HepG2 (cell line): ENCODE data around the gene S1PR3. TPM values are rescaled to one million over a fixed set of nuclear protein-coding genes. Genes with fewer than 3 reads are reported as not detected.

Experiments used
- ATAC-seq: fragments of 200-7000 bp; cut with Tn5 transposase; 3 replicates; pipeline ENCODE4 v1.9.1; 2020; ENCODE audit warnings: mild to moderate bottlenecking, moderate library complexity
- BruUV-seq: library from RNA; stranded (reverse); fragments of 400-500 nt; replicated peaks from 2 replicates; lab custom pipeline; 2021; lab: Mats Ljungman, UMichigan
- CTCF ChIA-PET: fragments of 300-600 bp; formaldehyde crosslinking; extraction: SDS; loops from one replicate; lab custom pipeline; 2021; ENCODE audit warnings: low total read pairs, inconsistent platforms, low intra/inter-chr PET ratio; lab: Yijun Ruan, JAX
- POLR2A ChIA-PET: fragments of 350-600 bp; sonication (Branson Sonifier 250); formaldehyde crosslinking; loops from one replicate; lab custom pipeline; 2020; ENCODE audit warnings: antibody characterized with exemption, inconsistent platforms; lab: Yijun Ruan, JAX
- DNase-seq: peaks from one replicate; pipeline ENCODE4 v3.0.0-alpha.2; 2015; ENCODE audit warnings: low spot score
- FAIRE-seq: peaks from 3 replicates; lab custom pipeline; 2011; peaks lifted over from hg19 to GRCh38; lab: Jason Lieb, UNC
- H2AFZ ChIP-seq: one replicate; pipeline ENCODE4 v1.6.1; 2011; ENCODE audit warnings: low read length, inconsistent platforms
- H3K27ac ChIP-seq: fragments of 300-600 bp; 3 replicates; pipeline ENCODE4 v1.8.0; 2011; ENCODE audit warnings: mixed run types, mild to moderate bottlenecking, mixed read lengths, low read length, inconsistent platforms; ENCODE audit not compliant: insufficient read depth; ENCODE audit errors: extremely low read length
- H3K27me3 ChIP-seq, 2 experiments: fragments of 200-600 bp in 1 of 2; 2 replicates in 1 of 2; 3 replicates in 1 of 2; pipeline versions ENCODE4 v1.6.0 to v1.8.0; 2011; ENCODE audit warnings: low read length in 2 of 2, mild to moderate bottlenecking in 2 of 2, moderate library complexity in 2 of 2, inconsistent platforms in 1 of 2; ENCODE audit not compliant: insufficient read depth in 2 of 2, control insufficient read depth in 1 of 2
- H3K36me3 ChIP-seq, 2 experiments: fragments of 200-600 bp in 1 of 2; replicated peaks in 1 of 2; 2 replicates in 1 of 2; 3 replicates in 1 of 2; pipeline versions ENCODE4 v1.5.1 to v1.8.0; 2011; ENCODE audit warnings: low read length in 2 of 2, inconsistent platforms in 1 of 2; ENCODE audit not compliant: insufficient read depth in 2 of 2, control insufficient read depth in 1 of 2
- H3K4me1 ChIP-seq: 2 replicates; pipeline ENCODE4 v1.5.1; 2012; ENCODE audit warnings: low read length, inconsistent platforms; ENCODE audit not compliant: insufficient read depth
- H3K4me2 ChIP-seq: 2 replicates; pipeline ENCODE4 v1.6.0; 2011; ENCODE audit warnings: low read depth, low read length, inconsistent platforms
- H3K4me3 ChIP-seq, 3 experiments: fragments of 200-600 bp in 1 of 3; sonication (generic), shearing (Covaris generic) in 1 of 3; replicated peaks in 1 of 3; 2 replicates each; pipeline ENCODE4 v1.5.1; 2011 to 2016; ENCODE audit warnings: low read length in 3 of 3, inconsistent platforms in 2 of 3, low read depth in 2 of 3, mild to moderate bottlenecking in 2 of 3, control low read depth in 1 of 3, mixed read lengths in 1 of 3; ENCODE audit not compliant: insufficient read depth in 1 of 3
- H3K79me2 ChIP-seq: one replicate; pipeline ENCODE4 v1.6.1; 2011; ENCODE audit warnings: low read length, inconsistent platforms; ENCODE audit not compliant: insufficient read depth
- H3K9ac ChIP-seq: 2 replicates; pipeline ENCODE4 v1.6.0; 2011; ENCODE audit warnings: mild to moderate bottlenecking, low read depth, low read length, inconsistent platforms; ENCODE audit not compliant: insufficient read depth
- H3K9me3 ChIP-seq: 2 replicates; pipeline ENCODE4 v1.5.1; 2012; ENCODE audit warnings: mild to moderate bottlenecking, low read length
- H4K20me1 ChIP-seq: 2 replicates; pipeline ENCODE4 v1.6.0; 2011; ENCODE audit warnings: inconsistent platforms, mild to moderate bottlenecking, low read length, moderate library complexity; ENCODE audit not compliant: insufficient read depth
- ARNTL ChIP-seq: sonication (generic); formaldehyde crosslinking; IDR thresholded peaks from 2 replicates; pipeline ENCODE4 v1.4.0; 2020; ENCODE audit warnings: mild to moderate bottlenecking, missing genetic modification reagents
- HINFP ChIP-seq: sonication (generic); formaldehyde crosslinking; IDR thresholded peaks from 2 replicates; pipeline ENCODE4 v1.4.0; 2020; ENCODE audit warnings: low read depth, mild to moderate bottlenecking, missing genetic modification reagents
- KDM5B ChIP-seq: sonication (generic); formaldehyde crosslinking; IDR thresholded peaks from 2 replicates; pipeline ENCODE4 v1.4.0; 2020; ENCODE audit warnings: missing genetic modification reagents, mild to moderate bottlenecking, borderline replicate concordance
- SNAPC4 ChIP-seq: sonication (generic); formaldehyde crosslinking; IDR thresholded peaks from 2 replicates; pipeline ENCODE4 v1.4.0; 2020; ENCODE audit warnings: mild to moderate bottlenecking, missing genetic modification reagents
- ZBTB26 ChIP-seq: IDR thresholded peaks from 2 replicates; pipeline ENCODE4 v1.6.1; 2016; ENCODE audit warnings: missing compliant biosample characterization, missing genetic modification reagents, borderline replicate concordance
- ZNF562 ChIP-seq: sonication (generic); formaldehyde crosslinking; IDR thresholded peaks from 2 replicates; pipeline ENCODE4 v1.8.0; 2022; ENCODE audit warnings: missing genetic modification reagents, borderline replicate concordance
- ZNF652 ChIP-seq: IDR thresholded peaks from 2 replicates; pipeline ENCODE4 v1.6.1; 2016; ENCODE audit warnings: low read depth, borderline replicate concordance
- WGBS: methylation state at CpG from one replicate; pipeline ENCODE4 v1.1.6; 2017; ENCODE audit warnings: low lambda C conversion rate; 5-methylcytosine and 5-hydroxymethylcytosine counted together
- in situ Hi-C: cut with HindIII; loops from 2 replicates; pipeline ENCODE4 v1.10.0; 2017; ENCODE audit warnings: low pct_unique_long_range_greater_than_20kb; ENCODE audit not compliant: extremely low pct_ligation_motif_present
- intact Hi-C: fragments of 100-400 bp; cut with micrococcal nuclease; formaldehyde crosslinking; loops from one replicate; pipeline ENCODE4 v1.10.0; 2022; ENCODE audit not compliant: unreplicated experiment
- polyA plus RNA-seq, 8 experiments: library from polyadenylated mRNA; depleted of rRNA in 3 of 8; stranded (reverse) in 7 of 8; unstranded in 1 of 8; fragments of >200 nt; fragmentation: Illumina TruSeq in 4 of 8; extraction: Trizol in 4 of 8; gene quantifications; 2 replicates each; pipeline versions ENCODE4 v1.2.1 to v1.2.3, GENCODE V29; 2011 to 2016; ENCODE audit warnings: low read depth in 4 of 8, missing spikeins in 1 of 8, mixed read lengths in 1 of 8; ENCODE audit not compliant: insufficient read depth in 1 of 8
- total RNA-seq, 5 experiments: library from RNA; depleted of rRNA; stranded (reverse); fragments of >200 nt; fragmentation: Illumina TruSeq; extraction: Trizol; gene quantifications; 2 replicates each; pipeline ENCODE4 v1.2.3, GENCODE V29; 2016; ENCODE audit warnings: low read depth in 1 of 5

S1PR3 gene
- total and polyA plus RNA-seq, 2 of the 13 experiments (the other 11 are each of a cell fraction or from before 2014, with no cell fraction given), result 0.02 TPM; not detected in 1

- no peak for FAIRE-seq
- ATAC-seq, result no peak
- H3K9me3 ChIP-seq, result no peaks in the 10 kb centered on the region
- H3K4me1 ChIP-seq, result no peaks in the 10 kb centered on the region
- in situ Hi-C loops, result no loop called here
- ChIA-PET CTCF (no interaction called here), POLR2A (no interaction called here)
- no peak overlapping the region for H3K27ac ChIP-seq
- BruUV-seq, result no TSS peak
- 5% methylated on average over 4 of the region's 4 CpGs for WGBS
- H3K9ac ChIP-seq, result no peak overlapping the region
- intact Hi-C loops, result no loop called here
- H3K27me3 ChIP-seq, result no peaks in the 10 kb centered on the region
- H3K4me2 ChIP-seq, result no peak overlapping the region
- no peaks in the 10 kb centered on the region for H3K79me2 ChIP-seq
- no peaks in the 10 kb centered on the region for H3K36me3 ChIP-seq
- DNase-seq, result no peak
- no peak overlapping the region for H2AFZ ChIP-seq
- no peak overlapping the region for H3K4me3 ChIP-seq
- TF ChIP-seq KDM5B (CRISPR knock-in tag) (no peak), ZNF562 (CRISPR knock-in tag) (no peak), HINFP (no peak), ARNTL (CRISPR knock-in tag) (no peak), SNAPC4 (CRISPR knock-in tag) (no peak), ZNF652 (CRISPR knock-in tag) (no peak), ZBTB26 (CRISPR knock-in tag) (no peak)
- H4K20me1 ChIP-seq, result no peaks in the 10 kb centered on the region
These were observed 6.8 kb upstream of the S1PR3 start for GRCh38 chr9:88984543-88984883.
